Stimulated activated CD4-positive, alpha-beta T cell treated with anti-CD3 and anti-CD28 coated beads, Interleukin-2, amount 100 ng/mL, for 24 hours (primary cell): ENCODE results near the gene CASKIN1.
"Not testable (repeated sequence)": the region's sequence is repeated elsewhere in the genome, so short reads cannot be mapped to it uniquely, and the experiment has no call there.

ENCODE experiments used
- DNase-seq, 2 donors: peaks; one replicate each; pipeline ENCODE4 v3.0.0-alpha.2; 2020

Gene CASKIN1

GRCh38 chr16:2196162-2196980 lies at the start of gene CASKIN1:
Gene CASKIN1 (minus strand): TSS chr16:2196605. CDS start chr16:2196432, 173 bp downstream.
- DNase-seq, result peak in 1 of 2 donors; percentile 23

- DNase-seq, result no peak
Measured at GRCh38 chr16:2244926-2245795, 48.8 kb upstream of the CASKIN1 start.

GRCh38 chr16:2244301-2244700 lies 47.9 kb upstream of the CASKIN1 start:
- no peak for DNase-seq

GRCh38 chr16:2243781-2244180 lies 47.4 kb upstream of the CASKIN1 start:
- no peak for DNase-seq

GRCh38 chr16:2243031-2243528 lies 46.7 kb upstream of the CASKIN1 start:
- DNase-seq, result no peak

- DNase-seq, result no peak
Measured at GRCh38 chr16:2242598-2242997, 46.2 kb upstream of the CASKIN1 start.

- not testable (repeated sequence) for DNase-seq
Measured at GRCh38 chr16:2240331-2240730, 43.9 kb upstream of the CASKIN1 start.

- no peak for DNase-seq
Measured at GRCh38 chr16:2238838-2239675, 42.7 kb upstream of the CASKIN1 start.

- DNase-seq, result no peak
Measured at GRCh38 chr16:2238150-2238837, 41.9 kb upstream of the CASKIN1 start.

GRCh38 chr16:2237493-2238149 lies 41.2 kb upstream of the CASKIN1 start:
- DNase-seq, result no peak

GRCh38 chr16:2237102-2237482 lies 40.7 kb upstream of the CASKIN1 start:
- no peak for DNase-seq

GRCh38 chr16:2236337-2237101 lies 40.1 kb upstream of the CASKIN1 start, which contains the start of gene DNASE1L2:
Gene DNASE1L2 (plus strand): TSS chr16:2236444. CDS start chr16:2236817, 373 bp downstream.
- DNase-seq, result no peak

- DNase-seq, result no peak
Measured at GRCh38 chr16:2235695-2236336, 39.4 kb upstream of the CASKIN1 start.

GRCh38 chr16:2235234-2235651 lies 38.8 kb upstream of the CASKIN1 start:
- no peak for DNase-seq

- DNase-seq, result no peak
Measured at GRCh38 chr16:2234813-2235170, 38.4 kb upstream of the CASKIN1 start.

GRCh38 chr16:2233872-2234812 lies 37.7 kb upstream of the CASKIN1 start:
- DNase-seq, result no peak

- DNase-seq, result no peak
Measured at GRCh38 chr16:2233046-2233775, 36.8 kb upstream of the CASKIN1 start.
